ENCODE results near the gene SIK3.
A peak's percentile ranks its signal among the peaks of the same experiment; 100 is the strongest.

- TF ChIP-seq, protein P1, sequence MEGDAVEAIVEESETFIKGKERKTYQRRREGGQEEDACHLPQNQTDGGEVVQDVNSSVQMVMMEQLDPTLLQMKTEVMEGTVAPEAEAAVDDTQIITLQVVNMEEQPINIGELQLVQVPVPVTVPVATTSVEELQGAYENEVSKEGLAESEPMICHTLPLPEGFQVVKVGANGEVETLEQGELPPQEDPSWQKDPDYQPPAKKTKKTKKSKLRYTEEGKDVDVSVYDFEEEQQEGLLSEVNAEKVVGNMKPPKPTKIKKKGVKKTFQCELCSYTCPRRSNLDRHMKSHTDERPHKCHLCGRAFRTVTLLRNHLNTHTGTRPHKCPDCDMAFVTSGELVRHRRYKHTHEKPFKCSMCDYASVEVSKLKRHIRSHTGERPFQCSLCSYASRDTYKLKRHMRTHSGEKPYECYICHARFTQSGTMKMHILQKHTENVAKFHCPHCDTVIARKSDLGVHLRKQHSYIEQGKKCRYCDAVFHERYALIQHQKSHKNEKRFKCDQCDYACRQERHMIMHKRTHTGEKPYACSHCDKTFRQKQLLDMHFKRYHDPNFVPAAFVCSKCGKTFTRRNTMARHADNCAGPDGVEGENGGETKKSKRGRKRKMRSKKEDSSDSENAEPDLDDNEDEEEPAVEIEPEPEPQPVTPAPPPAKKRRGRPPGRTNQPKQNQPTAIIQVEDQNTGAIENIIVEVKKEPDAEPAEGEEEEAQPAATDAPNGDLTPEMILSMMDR (IDR thresholded peaks at IDR 0.05), result no peak
- peak; percentile 57 to 89 for TF ChIP-seq POLR2A (IDR thresholded peaks at IDR 0.05)
These were observed 45.7 kb upstream of the SIK3 start, which contains the start of gene PAFAH1B2 for GRCh38 chr11:117143871-117144476.

Measured in adrenal gland (tissue), 5 donors.